Astrocyte (in vitro differentiated cells and primary cell): ENCODE measurements around the gene GOLGA6C. TPM values are rescaled to one million over a fixed set of nuclear protein-coding genes. Genes with fewer than 3 reads are reported as not detected.
"Not testable (repeated sequence)": the region's sequence is repeated elsewhere in the genome, so short reads cannot be mapped to it uniquely, and the experiment has no call there.

ENCODE experiments used
- DNase-seq: peaks from one replicate; pipeline ENCODE4 v3.0.0-alpha.2; 2010; ENCODE audit warnings: low read depth
- FAIRE-seq: peaks from 2 replicates; lab custom pipeline; 2011; peaks lifted over from hg19 to GRCh38; lab: Jason Lieb, UNC
- H2AFZ ChIP-seq: 2 replicates; pipeline ENCODE4 v1.6.0; 2012; ENCODE audit warnings: low read depth, low read length, inconsistent platforms
- H3K27ac ChIP-seq: 2 replicates; pipeline ENCODE4 v1.5.1; 2011; ENCODE audit warnings: low read depth, low read length, inconsistent platforms
- H3K27me3 ChIP-seq: 2 replicates; pipeline ENCODE4 v1.6.0; 2011; ENCODE audit warnings: low read length, inconsistent platforms; ENCODE audit not compliant: insufficient read depth
- H3K36me3 ChIP-seq: 2 replicates; pipeline ENCODE4 v1.5.1; 2011; ENCODE audit warnings: low read length, inconsistent platforms; ENCODE audit not compliant: insufficient read depth
- H3K4me1 ChIP-seq: 2 replicates; pipeline ENCODE4 v1.5.1; 2011; ENCODE audit warnings: low read length, inconsistent platforms; ENCODE audit not compliant: insufficient read depth
- H3K4me2 ChIP-seq: 2 replicates; pipeline ENCODE4 v1.6.0; 2012; ENCODE audit warnings: low read length, inconsistent platforms
- H3K4me3 ChIP-seq: 2 replicates; pipeline ENCODE4 v1.5.1; 2011; ENCODE audit warnings: low read depth, mild to moderate bottlenecking, low read length, inconsistent platforms; ENCODE audit not compliant: insufficient read depth
- H3K79me2 ChIP-seq: 2 replicates; pipeline ENCODE4 v1.6.0; 2012; ENCODE audit warnings: mild to moderate bottlenecking, low read length, inconsistent platforms; ENCODE audit not compliant: insufficient read depth
- H3K9ac ChIP-seq: 2 replicates; pipeline ENCODE4 v1.6.0; 2012; ENCODE audit warnings: mild to moderate bottlenecking, low read length, inconsistent platforms
- H3K9me3 ChIP-seq: 2 replicates; pipeline ENCODE4 v1.5.1; 2012; ENCODE audit warnings: low read depth, mild to moderate bottlenecking, low read length, inconsistent platforms; ENCODE audit not compliant: insufficient read depth
- H4K20me1 ChIP-seq: 2 replicates; pipeline ENCODE4 v1.6.0; 2012; ENCODE audit warnings: low read length, inconsistent platforms; ENCODE audit not compliant: insufficient read depth
- H3K27ac Mint-ChIP-seq: one replicate; pipeline ENCODE4 v1.8.0; 2021; ENCODE audit warnings: mild to moderate bottlenecking, mixed read lengths; ENCODE audit not compliant: unreplicated experiment
- H3K27me3 Mint-ChIP-seq: one replicate; pipeline ENCODE4 v1.8.0; 2021; ENCODE audit warnings: low read depth, mixed read lengths; ENCODE audit not compliant: unreplicated experiment
- H3K36me3 Mint-ChIP-seq: one replicate; pipeline ENCODE4 v1.8.0; 2021; ENCODE audit warnings: low read depth, mixed read lengths; ENCODE audit not compliant: unreplicated experiment
- H3K4me1 Mint-ChIP-seq: one replicate; pipeline ENCODE4 v1.8.0; 2021; ENCODE audit warnings: low read depth, mixed read lengths; ENCODE audit not compliant: unreplicated experiment
- H3K4me3 Mint-ChIP-seq: one replicate; pipeline ENCODE4 v1.8.0; 2021; ENCODE audit warnings: mild to moderate bottlenecking, moderate library complexity, mixed read lengths; ENCODE audit not compliant: unreplicated experiment
- H3K9me3 Mint-ChIP-seq: one replicate; pipeline ENCODE4 v1.8.0; 2021; ENCODE audit warnings: mild to moderate bottlenecking, mixed read lengths; ENCODE audit not compliant: unreplicated experiment
- total RNA-seq: library from RNA; stranded (reverse); gene quantifications from 2 replicates; pipeline ENCODE4 v1.2.1, GENCODE V29; 2021
- TF ChIP-seq, protein P1 (sequence below): IDR thresholded peaks from 2 replicates; pipeline ENCODE4 v1.5.1; 2011; ENCODE audit warnings: low read depth, mild to moderate bottlenecking, inconsistent platforms, low read length, moderate library complexity; ENCODE audit not compliant: insufficient read depth

GOLGA6C gene
- total RNA-seq, 1 donor from 2014 or later: not detected

DNA sequence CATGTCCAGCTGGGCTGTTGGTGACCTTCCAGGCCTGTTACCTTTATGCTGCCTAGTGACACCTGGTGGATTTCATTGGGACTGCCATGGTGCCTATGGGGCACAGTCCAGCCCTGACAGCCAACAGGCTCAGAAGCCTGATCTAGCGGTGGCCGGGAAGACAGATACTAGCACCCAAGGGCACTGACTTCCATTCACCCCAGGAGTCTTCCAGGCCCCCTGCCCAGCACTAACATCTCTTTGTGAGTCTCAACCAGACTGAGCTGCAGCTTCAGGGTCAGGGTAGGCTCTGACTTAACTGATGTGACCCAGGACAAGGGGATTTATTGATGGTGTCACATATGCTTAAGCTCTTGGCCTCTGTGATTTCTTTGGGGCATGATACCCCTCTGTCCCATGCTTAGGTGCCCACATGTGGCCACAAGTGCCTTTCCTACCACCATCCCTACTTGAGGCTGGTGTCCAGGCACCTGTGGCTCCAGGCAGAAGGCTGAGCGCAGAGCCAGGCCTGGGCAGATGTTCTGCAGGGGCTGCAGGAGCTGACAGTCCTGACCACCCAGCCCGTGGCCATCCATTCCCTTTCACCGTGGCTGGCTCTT, 16.5 kb downstream of the GOLGA6C start:
- H3K36me3 ChIP-seq, H3K79me2 ChIP-seq: not testable (repeated sequence)
- peak; percentile 4 for DNase-seq

DNA sequence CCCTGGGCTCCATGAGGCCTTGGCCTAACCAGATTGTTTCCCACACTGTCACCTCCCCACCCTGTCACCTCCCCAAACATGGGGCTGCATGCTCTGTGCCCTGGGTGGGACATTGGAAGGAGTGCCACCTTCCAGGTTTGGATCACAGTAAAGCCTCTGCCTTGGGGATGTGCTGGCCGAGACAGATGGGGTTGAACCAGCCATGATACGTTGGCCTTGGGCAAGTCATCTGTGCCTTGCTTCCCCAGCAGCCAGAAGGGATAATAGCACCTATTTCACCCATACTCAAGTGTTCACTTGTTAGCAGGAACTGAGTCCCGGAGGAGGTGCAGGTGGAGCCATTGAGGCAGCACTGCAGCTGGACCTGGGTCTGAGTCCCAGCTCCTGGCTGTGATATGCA, 17.5 kb downstream of the GOLGA6C start:
- not testable (repeated sequence) for H2AFZ ChIP-seq, H3K79me2 ChIP-seq, FAIRE-seq, H3K4me1 Mint-ChIP-seq, H3K4me3 ChIP-seq, H3K9ac ChIP-seq, H3K27ac Mint-ChIP-seq, H3K27me3 ChIP-seq, DNase-seq, H3K9me3 ChIP-seq, H3K36me3 ChIP-seq, H3K4me1 ChIP-seq, H3K36me3 Mint-ChIP-seq, H3K4me3 Mint-ChIP-seq, H3K27ac ChIP-seq, H3K9me3 Mint-ChIP-seq, H3K4me2 ChIP-seq, H3K27me3 Mint-ChIP-seq, H4K20me1 ChIP-seq

More for the DNA sequence above, 16.5 kb downstream of the GOLGA6C start:
- H3K4me1 Mint-ChIP-seq, H3K36me3 Mint-ChIP-seq, H3K4me2 ChIP-seq, H3K4me1 ChIP-seq, H3K9me3 ChIP-seq, H3K27me3 Mint-ChIP-seq, H3K27me3 ChIP-seq, H2AFZ ChIP-seq, FAIRE-seq, H4K20me1 ChIP-seq, H3K27ac ChIP-seq, H3K4me3 ChIP-seq, H3K9me3 Mint-ChIP-seq, H3K9ac ChIP-seq, H3K4me3 Mint-ChIP-seq: not testable (repeated sequence)
- TF ChIP-seq, protein P1, sequence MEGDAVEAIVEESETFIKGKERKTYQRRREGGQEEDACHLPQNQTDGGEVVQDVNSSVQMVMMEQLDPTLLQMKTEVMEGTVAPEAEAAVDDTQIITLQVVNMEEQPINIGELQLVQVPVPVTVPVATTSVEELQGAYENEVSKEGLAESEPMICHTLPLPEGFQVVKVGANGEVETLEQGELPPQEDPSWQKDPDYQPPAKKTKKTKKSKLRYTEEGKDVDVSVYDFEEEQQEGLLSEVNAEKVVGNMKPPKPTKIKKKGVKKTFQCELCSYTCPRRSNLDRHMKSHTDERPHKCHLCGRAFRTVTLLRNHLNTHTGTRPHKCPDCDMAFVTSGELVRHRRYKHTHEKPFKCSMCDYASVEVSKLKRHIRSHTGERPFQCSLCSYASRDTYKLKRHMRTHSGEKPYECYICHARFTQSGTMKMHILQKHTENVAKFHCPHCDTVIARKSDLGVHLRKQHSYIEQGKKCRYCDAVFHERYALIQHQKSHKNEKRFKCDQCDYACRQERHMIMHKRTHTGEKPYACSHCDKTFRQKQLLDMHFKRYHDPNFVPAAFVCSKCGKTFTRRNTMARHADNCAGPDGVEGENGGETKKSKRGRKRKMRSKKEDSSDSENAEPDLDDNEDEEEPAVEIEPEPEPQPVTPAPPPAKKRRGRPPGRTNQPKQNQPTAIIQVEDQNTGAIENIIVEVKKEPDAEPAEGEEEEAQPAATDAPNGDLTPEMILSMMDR: peak; percentile 19
- H3K27ac Mint-ChIP-seq: peak overlapping the region; percentile 89

DNA sequence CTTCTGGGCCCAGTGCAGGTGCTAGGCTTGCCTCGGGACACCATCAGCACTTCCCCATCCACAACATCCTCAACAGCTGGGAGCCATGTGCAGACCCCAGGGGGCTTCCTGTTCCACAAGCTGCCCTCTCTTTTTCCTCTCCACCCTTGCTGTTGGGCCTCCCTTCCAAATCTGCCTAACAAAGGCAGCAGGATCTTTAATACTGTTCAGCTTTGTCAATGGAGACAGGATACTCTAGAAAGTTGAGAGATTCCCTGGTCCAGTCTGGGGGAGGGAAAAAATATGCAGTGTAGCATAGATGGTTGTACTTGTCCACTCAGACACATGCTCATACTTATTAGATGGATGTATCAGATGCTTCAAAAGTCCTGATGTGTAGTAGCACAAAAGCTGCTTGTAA, 20.4 kb downstream of the GOLGA6C start:
- not testable (repeated sequence) for H3K79me2 ChIP-seq, H3K36me3 ChIP-seq, H3K4me1 Mint-ChIP-seq, H3K27me3 Mint-ChIP-seq, DNase-seq, FAIRE-seq, H3K36me3 Mint-ChIP-seq, H3K9me3 Mint-ChIP-seq, H3K27me3 ChIP-seq, H3K27ac Mint-ChIP-seq, H3K9me3 ChIP-seq, H3K4me3 Mint-ChIP-seq, H3K9ac ChIP-seq, H3K4me2 ChIP-seq, H2AFZ ChIP-seq, H3K27ac ChIP-seq, H3K4me1 ChIP-seq, H3K4me3 ChIP-seq, H4K20me1 ChIP-seq

DNA sequence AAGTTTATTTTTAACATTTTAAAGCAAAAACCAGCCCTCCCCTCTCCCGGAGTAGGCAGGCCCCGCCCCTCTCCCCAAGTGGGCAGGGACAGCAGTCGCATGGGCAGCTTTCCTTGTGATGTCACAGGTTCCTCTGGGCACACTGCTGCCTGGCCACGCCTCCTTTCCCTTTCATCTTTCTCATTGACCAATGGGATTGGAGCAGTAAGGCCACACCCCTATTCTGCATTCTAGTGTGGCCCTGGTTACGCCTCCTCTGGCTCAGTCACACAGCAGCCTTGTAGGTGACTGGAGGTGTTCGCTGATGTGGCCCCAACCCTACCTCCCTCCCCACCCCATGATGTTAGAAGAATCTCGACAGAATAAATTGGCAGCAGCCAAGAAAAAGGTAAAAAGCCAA, 24.4 kb downstream of the GOLGA6C start, which contains the start of gene GOLGA6D:
TSS of gene GOLGA6D (plus strand) at position 264 of the 400 bp plus-strand sequence. CDS start at position 305, 41 bp downstream.
- H3K27ac Mint-ChIP-seq, H3K4me2 ChIP-seq, H3K27ac ChIP-seq, H3K4me1 Mint-ChIP-seq, DNase-seq, H3K4me3 ChIP-seq, H3K36me3 ChIP-seq, H2AFZ ChIP-seq, FAIRE-seq, H3K27me3 ChIP-seq, H3K36me3 Mint-ChIP-seq, H3K9me3 ChIP-seq, H3K9me3 Mint-ChIP-seq, H3K27me3 Mint-ChIP-seq, H4K20me1 ChIP-seq, H3K9ac ChIP-seq, H3K4me1 ChIP-seq, H3K4me3 Mint-ChIP-seq, H3K79me2 ChIP-seq: not testable (repeated sequence)

DNA sequence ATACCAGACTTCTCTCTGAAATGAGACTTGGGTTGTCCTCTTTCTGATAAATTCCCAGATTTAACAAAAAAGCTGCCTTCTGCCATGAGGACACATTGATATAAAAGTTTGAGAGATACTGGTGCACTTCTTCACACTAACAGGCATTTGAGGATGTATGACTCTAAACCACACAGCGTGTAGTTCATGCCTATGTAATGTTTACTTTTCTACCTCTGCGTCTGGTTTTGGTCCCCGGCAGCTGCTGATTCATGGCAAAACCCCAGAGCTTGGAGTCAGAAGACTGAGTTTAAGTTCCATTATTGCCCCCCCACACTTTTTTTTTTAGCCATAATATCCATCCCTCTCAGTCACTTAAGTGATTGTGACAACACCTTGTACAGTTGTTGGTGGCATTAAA, 26.0 kb downstream of the GOLGA6C start:
- not testable (repeated sequence) for H3K36me3 ChIP-seq, H3K27me3 ChIP-seq, H3K9me3 ChIP-seq, H3K9me3 Mint-ChIP-seq, H4K20me1 ChIP-seq, H3K27ac Mint-ChIP-seq, H3K4me3 ChIP-seq, FAIRE-seq, H3K27me3 Mint-ChIP-seq, H3K4me1 ChIP-seq, H3K4me3 Mint-ChIP-seq, H3K4me1 Mint-ChIP-seq, H3K27ac ChIP-seq, H3K36me3 Mint-ChIP-seq, H2AFZ ChIP-seq, DNase-seq, H3K9ac ChIP-seq, H3K79me2 ChIP-seq, H3K4me2 ChIP-seq
